Activated T-cell treated with anti-CD3 and anti-CD28 coated beads for 1 hour (primary cell): ENCODE measurements around the gene ADARB2.
"Not testable (repeated sequence)": the region's sequence is repeated elsewhere in the genome, so short reads cannot be mapped to it uniquely, and the experiment has no call there.

Source experiments
- DNase-seq: peaks from one replicate; pipeline ENCODE4 v3.0.0-alpha.2; 2020; ENCODE audit warnings: low read depth

Gene ADARB2

GRCh38 chr10:1255118-1255517 is 482.2 kb downstream of the ADARB2 start:
- DNase-seq = no peak

- no peak for DNase-seq
Measured at GRCh38 chr10:1253523-1254353, 483.6 kb downstream of the ADARB2 start.

GRCh38 chr10:1251769-1252168 is 485.6 kb downstream of the ADARB2 start:
- DNase-seq = no peak

GRCh38 chr10:1249142-1249920 is 488.0 kb downstream of the ADARB2 start:
- DNase-seq = no peak

GRCh38 chr10:1248262-1248630 is 489.1 kb downstream of the ADARB2 start:
- DNase-seq = not testable (repeated sequence)

GRCh38 chr10:1247598-1248261 is 489.6 kb downstream of the ADARB2 start:
- no peak for DNase-seq

GRCh38 chr10:1244493-1244892 is 492.8 kb downstream of the ADARB2 start:
- DNase-seq = no peak

- no peak for DNase-seq
Measured at GRCh38 chr10:1243486-1244234, 493.7 kb downstream of the ADARB2 start.

- DNase-seq = no peak
Measured at GRCh38 chr10:1242975-1243374, 494.4 kb downstream of the ADARB2 start.

- DNase-seq = no peak
Measured at GRCh38 chr10:1241973-1242935, 495.1 kb downstream of the ADARB2 start.

- no peak for DNase-seq
Measured at GRCh38 chr10:1241322-1241890, 495.9 kb downstream of the ADARB2 start.

GRCh38 chr10:1240341-1240775 is 497.0 kb downstream of the ADARB2 start:
- DNase-seq = no peak

- DNase-seq = no peak
Measured at GRCh38 chr10:1233031-1233430, 504.3 kb downstream of the ADARB2 start.

GRCh38 chr10:1232164-1232911 is 505.0 kb downstream of the ADARB2 start:
- DNase-seq = no peak

GRCh38 chr10:1230592-1231275 is 506.6 kb downstream of the ADARB2 start:
- DNase-seq = no peak

GRCh38 chr10:1230138-1230537 is 507.2 kb downstream of the ADARB2 start:
- DNase-seq = no peak

- no peak for DNase-seq
Measured at GRCh38 chr10:1229574-1229973, 507.8 kb downstream of the ADARB2 start.

- no peak for DNase-seq
Measured at GRCh38 chr10:1229116-1229515, 508.2 kb downstream of the ADARB2 start.

GRCh38 chr10:1228467-1228975 is 508.8 kb downstream of the ADARB2 start:
- DNase-seq = no peak
